ENCODE results near the gene WDR59.

The WDR59 gene

DNA sequence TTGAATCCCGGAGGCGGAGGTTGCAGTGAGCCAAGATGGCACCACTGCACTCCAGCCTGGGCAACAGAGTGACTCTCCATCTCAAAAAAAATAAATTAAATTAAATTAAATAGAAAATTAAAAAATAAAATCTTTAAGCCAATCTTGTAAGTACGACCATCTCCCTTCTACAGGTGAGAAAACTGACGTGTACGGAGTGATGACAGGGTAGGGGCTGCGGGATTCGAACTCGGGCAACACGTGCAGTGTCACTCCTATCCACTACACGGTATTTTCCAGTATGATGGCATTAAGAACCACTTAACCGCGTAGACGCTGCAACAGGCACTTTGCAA, 762 bp downstream of the WDR59 start:
- no peak for DNase-seq (ENCODE audit: extremely low read depth in 1 of 2, low read depth in 1 of 2)

DNA sequence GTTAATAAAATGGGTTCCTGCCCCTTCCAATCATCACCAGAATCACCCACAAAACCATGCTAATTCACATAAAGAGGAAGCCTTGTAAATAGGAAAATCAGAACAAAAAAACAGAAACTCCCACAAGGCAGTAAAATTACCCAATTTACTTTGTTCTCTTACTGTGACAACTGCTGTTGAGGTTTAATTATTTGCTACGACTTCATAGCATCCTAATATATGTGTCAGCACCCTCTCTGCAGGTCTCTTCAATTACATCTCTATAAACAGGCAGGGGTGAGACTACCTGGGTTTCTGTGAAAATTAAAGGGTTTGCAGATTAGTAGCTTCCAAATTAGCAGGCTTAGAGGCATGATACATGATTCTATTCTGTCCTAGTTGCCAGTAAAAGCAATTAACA, 2.7 kb downstream of the WDR59 start:
- DNase-seq (ENCODE audit: extremely low read depth in 1 of 2, low read depth in 1 of 2): no peak

DNA sequence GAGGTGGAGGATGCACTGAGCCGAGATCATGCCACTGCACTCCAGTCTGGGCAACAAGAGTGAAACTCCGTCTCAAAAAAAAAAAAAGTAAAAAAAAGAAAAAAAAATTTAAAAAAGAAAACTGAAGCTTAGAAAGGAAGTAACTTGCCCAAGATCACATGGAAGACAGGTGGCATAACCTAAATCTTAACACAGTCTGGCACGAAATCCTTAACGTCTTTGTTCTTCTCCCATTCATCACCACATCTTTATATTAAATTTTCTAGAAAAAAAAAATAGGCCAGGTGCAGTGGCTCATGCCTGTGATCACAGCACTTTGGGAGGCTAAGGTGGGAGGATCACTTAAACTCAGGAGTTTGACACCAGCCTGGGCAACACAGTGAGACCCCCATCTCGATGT, 9.3 kb downstream of the WDR59 start:
- no peak for DNase-seq (ENCODE audit: extremely low read depth in 1 of 2, low read depth in 1 of 2)

DNA sequence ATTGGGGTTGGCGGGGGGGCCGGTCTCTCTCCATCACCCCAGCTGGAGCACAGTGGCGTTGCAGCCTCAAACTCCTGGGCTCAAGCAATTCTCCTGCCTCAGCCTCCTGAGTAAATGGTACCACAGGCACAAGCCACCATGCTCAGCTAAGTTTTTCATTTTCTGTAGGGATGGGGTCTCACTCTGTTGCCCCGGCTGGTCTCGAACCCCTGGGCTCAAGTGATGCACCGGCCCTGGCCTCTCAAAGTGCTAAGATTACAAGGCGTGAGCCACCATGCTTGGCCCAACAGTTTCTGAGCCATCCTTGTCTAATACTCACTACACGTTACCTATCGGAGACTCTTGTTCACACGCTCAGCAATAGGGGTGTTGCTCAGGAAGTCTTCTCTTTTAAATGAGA, 11.6 kb downstream of the WDR59 start:
- no peak for DNase-seq (ENCODE audit: extremely low read depth in 1 of 2, low read depth in 1 of 2)

DNA sequence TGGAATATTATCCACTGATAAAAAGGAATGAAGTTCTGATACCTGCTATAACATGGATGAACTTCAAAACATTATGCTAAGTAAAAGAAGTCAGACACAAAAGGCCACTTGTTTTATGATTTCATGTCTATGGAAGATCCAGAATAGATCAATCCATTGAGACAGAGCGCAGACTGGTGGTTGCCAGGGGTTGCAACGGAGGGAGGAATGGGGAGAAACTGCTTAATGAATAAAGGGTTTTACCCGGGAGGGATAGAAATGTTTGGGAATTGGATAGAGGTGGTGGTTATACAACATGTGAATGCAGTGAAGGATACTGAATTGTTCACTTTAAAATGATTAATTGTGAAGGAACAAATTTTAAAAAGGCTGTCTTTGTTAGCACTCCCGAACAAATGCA, 30.2 kb downstream of the WDR59 start:
- no peak for DNase-seq (ENCODE audit: extremely low read depth in 1 of 2, low read depth in 1 of 2)

DNA sequence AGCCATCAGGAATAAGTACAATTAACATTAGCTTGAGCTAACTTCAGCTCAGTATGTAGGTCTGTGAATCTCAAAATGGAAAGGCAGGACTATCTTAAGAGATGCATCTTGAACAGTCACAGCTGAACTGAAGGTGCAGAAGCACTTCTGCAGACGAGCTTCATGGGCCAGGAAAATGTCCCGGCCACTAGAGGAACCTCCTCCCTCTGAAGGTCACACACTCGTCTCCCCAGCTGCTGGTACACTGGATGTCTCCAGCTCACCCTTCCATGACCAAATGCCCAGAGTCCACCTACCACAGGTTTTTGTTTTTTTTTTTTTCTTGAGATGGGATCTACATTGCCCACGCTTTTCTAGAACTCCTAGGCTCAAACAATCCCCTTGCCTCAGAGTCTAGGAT, 33.2 kb downstream of the WDR59 start:
- no peak for DNase-seq (ENCODE audit: extremely low read depth in 1 of 2, low read depth in 1 of 2)

DNA sequence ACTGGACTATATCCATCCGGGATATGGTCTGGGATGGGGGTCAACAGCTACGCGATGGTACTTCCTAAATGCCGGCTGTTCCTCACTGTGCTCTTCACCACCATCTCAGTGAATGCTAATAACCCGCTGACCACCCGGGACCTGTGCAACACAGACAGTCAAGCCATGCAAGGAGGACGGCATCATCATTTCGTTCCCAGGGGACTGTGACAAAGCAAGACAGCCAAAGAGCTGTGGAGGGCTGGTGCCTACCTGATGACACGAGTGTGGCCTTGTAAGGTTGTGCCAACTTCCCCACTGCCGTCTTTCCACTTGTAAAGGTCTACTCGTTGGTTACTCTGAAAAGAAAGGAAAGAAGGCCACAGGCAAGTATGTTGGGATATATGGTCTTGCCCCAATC, 33.7 kb downstream of the WDR59 start:
- DNase-seq (ENCODE audit: extremely low read depth in 1 of 2, low read depth in 1 of 2): no peak

DNA sequence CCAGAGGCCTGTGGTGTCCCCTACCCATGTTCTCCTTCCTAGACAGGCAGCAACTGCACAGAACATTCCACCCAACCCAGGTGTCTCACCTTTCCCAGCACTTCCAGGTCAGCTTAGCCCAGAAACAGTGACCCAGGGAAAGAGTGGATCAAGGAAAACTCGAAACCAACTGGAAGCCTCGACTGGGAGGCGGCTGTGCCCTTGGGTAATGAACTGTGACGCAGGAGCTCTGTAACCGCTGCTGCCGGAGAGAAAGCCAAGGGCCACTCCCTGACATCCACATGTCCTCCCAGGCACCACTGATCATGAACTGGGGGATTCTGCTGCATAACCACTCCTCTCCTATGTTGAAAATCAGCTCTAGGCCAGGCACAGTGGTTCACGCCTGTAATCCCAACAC, 34.4 kb downstream of the WDR59 start:
- no peak for DNase-seq (ENCODE audit: extremely low read depth in 1 of 2, low read depth in 1 of 2)

DNA sequence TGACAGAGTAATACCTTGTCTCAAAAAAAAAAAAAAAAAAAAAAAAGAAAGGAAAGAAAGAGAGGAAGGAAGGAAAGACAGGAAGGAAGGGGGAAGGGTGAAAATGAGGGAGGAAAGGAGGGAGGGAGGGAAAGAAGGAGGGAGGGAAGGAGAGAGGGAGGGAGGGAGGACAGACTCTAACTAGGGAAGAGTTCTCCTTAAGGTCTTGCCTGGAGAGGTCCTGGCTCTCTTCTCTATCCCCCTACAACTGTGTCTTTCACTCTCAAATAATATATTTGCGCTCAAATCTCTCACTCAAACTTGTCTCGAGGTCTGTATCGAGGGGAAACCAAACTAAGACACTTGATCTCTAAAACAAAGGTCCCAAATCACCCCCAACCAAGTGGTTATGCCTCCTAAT, 35.6 kb downstream of the WDR59 start:
- DNase-seq (ENCODE audit: extremely low read depth in 1 of 2, low read depth in 1 of 2): no peak

DNA sequence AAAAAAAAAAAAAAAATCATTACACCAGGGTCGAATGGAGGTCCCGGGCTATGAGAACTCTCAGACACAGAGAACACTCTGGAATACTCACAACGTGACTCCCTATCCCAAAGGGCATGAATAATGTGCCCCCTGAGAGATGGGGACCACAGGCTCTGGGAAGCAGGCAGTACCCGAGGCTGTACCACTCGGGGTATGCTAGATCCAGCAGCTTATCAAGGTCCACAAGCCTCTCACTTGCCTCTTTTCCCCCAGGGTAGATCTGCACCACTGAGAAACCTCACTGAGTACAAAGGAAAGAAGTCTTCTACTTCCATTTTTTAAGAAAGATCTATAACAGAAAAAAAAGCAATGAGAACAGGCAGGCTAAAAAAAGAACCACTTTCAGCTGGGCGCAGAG, 40.5 kb downstream of the WDR59 start:
- DNase-seq (ENCODE audit: extremely low read depth in 1 of 2, low read depth in 1 of 2): no peak

DNA sequence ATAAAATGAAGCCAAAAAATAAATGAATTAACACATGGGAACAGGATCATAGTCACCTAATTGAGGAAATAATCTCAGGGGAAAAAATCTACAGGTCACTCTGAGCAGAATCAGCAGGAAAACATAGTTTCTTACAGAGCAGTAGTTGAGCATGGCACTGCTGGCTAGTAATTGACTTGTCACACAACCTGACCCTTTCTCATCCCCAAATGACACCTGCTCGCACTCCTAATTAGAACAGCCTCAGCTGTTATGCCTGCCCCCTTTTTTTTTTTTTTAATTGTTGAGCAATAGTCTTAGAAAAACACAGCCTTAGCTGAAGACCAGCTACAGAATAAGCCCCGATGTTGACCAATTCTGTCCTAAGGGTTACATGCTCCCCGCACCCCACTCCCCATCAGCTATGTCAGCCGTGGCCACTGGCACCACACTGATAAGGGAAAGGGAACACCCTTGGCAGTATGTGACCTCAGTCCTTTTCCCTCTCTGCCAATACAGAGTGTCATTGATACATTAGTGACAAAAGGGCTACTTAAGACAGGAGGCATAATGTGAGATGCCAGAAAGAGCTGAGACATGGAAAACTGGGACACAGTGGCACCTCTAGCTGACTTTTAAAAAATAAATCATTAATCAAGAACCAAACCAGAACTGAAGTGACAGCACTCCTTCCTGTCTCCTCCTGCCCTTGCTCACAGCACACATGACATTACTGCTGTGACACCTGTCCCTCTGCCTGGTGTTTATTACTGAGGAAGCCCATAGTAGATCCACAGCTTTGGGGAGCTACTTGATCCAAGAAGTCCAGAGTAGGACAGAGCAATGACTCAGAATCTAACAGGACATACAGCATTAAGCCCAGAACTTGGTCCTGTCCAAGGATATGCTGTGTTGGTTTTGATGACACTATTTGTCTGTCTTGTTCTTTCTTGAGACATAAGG, 41.7 kb downstream of the WDR59 start:
- no peak for DNase-seq (ENCODE audit: extremely low read depth in 1 of 2, low read depth in 1 of 2)

DNA sequence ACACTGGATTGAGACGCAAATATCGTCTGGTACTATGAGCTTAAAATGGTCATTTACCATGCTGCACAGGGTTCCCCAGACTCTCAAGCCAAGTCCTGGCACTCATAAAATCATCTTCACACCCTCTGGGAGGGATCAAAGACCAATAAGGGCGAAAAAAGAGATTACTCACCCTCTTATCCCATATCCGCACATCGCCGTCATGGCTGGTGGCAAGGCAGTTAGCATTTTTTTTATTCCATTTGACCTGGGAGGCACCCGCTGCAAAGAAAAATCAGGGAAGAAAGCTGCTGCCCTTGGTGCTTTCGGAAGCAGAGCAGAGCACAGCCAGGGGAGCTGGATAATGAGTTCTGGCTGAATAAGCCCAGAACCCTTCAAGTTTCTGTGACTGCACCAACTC, 42.4 kb downstream of the WDR59 start:
- no peak for DNase-seq (ENCODE audit: extremely low read depth in 1 of 2, low read depth in 1 of 2)

DNA sequence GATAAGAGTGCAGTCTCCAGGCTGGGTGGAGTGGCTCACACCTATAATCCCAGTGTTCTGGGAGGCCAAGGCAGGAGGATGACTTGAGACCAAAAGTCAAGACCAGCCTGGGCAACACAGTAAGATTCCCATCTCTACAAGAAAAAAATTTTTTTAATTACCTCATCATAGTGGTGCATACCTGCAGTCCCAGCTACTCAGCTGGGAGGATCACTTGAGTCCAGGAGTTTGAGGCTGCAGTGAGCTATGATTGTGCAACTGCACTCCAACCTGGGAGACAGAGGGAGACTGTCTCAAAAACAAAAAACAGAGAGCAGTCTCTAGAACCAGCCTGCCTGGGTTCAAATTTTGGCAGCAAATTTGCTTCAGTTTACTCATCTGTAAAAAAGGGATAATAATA, 45.2 kb downstream of the WDR59 start:
- no peak for DNase-seq (ENCODE audit: extremely low read depth in 1 of 2, low read depth in 1 of 2)

DNA sequence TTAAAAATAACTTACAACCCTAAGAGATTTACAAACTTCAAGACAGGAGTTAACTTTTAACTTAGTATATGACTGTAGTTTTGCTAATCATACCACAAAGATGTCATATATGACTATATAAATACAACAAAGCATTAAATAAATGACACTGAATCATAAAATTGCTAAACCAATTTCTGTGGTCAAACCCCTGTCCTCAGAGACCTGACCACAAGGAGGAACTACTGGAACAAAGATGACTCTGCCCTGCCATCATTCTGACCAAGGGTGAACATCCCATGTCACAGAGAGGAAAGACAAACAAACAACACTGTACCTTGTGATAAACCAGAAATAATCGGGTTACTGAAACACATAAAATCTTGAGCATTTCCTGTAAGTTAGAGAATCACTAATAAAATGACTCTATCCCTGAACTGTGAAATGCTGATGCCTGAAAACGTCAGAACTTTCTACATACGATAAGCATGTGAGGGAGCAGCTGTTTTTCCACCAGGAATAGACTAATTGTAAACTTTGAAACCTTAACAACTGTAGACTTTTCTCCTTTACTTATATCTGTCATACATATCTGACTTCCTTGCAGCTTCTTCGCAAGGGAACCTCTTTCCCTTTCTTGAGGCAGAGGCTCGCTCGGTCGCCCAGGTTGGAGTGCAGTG, 47.9 kb downstream of the WDR59 start:
- peak in 1 of 2 donors; percentile 8 for DNase-seq (ENCODE audit: extremely low read depth in 1 of 2, low read depth in 1 of 2)

DNA sequence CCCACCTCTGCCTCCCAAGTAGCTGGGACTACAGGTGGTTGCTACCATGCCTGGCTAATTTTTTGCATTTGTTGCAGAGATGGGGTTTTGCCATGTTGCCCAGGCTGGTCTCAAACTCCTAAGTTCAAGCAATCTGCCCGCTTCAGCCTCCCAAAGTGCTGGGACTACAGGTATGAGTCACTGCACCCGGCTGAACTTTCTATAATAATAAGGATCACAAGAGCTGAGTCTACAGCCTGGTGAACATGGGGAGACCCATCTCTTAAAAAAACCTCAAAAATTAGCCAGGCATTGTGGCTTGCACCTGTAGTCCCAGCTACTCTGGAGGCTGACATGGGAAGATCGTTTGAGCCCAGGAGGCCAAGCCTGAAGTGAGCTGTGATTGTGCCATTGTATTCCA, 53.5 kb downstream of the WDR59 start:
- DNase-seq (ENCODE audit: extremely low read depth in 1 of 2, low read depth in 1 of 2): no peak

DNA sequence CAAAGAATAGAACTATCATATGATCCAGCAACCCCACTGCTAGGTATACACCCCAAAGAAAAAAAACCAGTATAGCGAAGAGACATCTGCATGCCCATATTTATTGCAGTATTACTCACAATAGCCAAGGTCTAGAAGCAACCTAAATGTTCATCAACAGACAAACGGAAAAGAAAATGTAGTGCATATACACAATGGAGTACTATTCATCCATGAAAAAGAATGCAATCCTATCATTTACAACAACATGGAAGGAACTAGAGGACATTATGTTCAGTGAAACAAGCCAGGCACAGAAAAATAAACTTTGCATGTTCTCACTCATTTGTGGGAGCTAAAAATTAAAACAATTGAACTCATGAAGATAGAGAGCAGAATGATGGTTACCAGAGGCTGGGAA, 55.3 kb downstream of the WDR59 start:
- DNase-seq (ENCODE audit: extremely low read depth in 1 of 2, low read depth in 1 of 2): no peak

DNA sequence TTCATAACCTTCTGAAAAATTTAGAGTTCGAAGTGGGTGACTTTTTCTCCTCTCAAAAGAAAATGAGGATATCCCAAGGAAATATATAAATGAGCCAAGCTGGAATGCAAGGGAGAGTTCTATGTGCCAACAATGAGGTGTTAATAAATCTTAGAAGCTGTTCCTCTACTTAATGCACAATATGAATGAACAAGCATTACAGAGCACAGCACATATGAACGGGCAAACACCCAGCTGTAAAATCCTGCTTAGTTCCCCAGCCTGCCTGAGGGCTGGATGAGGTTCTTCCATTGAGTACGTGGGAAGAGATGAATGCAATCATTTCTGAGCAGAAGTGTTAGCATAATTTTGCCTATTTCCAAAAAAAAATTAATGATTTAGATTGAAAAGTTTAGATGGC, 58.1 kb downstream of the WDR59 start:
- no peak for DNase-seq (ENCODE audit: extremely low read depth in 1 of 2, low read depth in 1 of 2)

DNA sequence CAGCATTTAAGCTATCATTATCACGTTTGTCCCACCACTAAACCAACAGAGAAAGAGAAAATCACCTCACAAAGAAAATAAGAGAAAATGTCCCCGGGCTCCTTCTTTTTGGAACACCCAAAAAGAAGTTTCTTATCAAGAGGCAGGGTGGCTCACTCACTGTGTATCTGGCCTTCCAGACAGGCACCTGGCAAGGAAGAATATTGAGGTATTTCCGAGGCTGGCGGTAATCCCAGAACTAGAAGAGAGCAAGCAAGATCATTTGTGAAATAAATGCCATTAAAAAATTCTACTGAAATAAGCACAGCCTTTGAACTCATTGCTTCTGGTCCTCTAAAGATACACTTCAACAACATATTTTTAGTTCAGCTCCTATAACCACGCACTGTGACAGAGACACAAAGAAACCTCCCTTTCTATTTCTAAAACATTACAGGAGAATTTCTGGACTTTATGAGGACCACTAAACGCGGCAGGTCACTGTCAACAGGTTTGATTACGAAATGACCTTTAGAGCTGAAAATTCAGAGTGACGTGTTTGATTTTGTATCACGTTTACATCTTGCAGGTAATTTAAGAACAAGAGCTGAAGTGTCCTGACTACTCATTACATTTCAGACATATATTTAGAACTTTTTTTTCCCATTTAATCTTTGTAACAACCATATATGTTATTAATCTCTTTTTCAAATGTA, 61.0 kb downstream of the WDR59 start:
- DNase-seq (ENCODE audit: extremely low read depth in 1 of 2, low read depth in 1 of 2): no peak

DNA sequence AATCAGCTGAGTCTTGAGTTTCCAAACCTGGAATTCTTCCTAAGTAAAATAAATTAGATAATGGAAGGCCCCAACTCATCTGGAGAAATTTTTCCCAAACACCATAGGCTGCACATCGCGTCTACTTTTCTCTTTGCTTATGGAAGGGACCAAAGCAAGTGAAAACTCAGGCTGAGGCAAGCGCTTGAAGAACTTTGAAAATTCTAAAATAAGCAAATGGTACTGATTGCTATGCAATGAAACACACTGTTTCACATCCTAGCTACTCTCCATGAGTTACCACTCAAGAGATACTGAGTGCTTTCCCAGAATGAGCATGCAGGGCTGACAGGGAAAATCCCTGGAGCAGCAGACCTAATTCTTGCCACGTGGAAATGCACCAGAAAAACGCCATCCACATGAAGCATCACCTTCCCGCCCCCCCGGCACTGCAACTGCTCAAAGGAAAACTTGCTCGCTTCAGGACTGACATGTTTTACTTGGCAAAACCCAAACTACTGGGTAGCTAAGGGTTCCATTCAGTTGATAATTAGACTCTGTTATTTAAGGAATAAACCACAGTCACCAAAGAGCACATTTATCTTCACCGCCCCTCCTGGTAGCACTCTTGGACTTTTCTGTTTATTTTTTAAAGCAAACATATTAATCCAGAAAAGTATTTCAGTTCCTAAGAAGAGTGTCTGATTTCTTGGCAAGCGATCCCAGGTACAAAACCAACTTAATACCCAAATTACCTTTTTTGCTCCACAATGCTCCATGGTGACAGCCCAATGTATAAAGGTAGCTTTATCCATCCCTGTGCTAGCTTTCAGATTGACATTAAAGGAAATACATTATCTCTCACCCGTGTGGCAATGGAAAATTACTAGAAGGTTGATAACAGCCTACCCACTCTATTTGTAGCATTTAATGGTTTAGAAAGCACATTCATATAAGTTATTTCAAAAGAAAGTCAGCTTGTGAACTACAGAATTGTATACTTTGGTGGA, 62.5 kb downstream of the WDR59 start:
- no peak for DNase-seq (ENCODE audit: extremely low read depth in 1 of 2, low read depth in 1 of 2)

DNA sequence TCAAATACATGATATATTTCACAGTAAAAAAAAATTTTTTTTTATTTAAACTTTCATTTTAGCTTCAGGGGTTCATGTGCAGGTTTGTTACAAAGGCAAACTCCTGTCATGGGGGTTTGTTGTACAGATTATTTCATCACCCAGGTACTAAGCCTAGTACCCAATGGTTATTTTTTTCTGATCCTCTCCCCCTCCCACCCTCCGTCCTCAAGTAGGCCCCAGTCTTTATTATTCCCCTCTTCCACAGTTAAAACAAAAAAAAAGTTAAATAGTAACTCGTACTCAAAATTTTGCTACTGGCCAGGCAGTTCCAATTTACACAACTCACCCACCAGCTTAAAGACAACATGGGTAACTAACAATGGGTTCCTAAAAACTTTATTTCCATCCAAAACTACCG, 63.9 kb downstream of the WDR59 start:
- DNase-seq (ENCODE audit: extremely low read depth in 1 of 2, low read depth in 1 of 2): no peak

DNA sequence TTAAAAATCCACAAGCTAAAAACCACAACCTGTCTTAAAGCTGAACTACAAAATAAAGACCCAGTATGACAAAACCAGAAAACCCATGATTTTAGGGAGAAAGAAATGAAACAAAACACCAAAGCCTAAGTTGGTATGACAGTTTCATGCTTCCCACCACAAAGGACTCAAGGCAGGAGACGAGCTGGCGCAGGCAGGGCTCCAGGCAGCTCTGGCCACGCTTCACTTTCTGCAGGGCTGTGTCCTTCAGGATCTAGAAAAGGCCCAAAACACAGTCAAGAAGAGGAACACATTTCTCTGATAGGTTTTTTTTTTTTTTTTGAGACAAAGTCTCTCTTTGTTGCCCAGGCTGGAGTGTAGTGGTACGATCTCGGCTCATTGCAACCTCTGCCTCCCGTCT, 75.3 kb downstream of the WDR59 start:
- no peak for DNase-seq (ENCODE audit: extremely low read depth in 1 of 2, low read depth in 1 of 2)

All from stimulated activated CD8-positive, alpha-beta memory T cell treated with anti-CD3 and anti-CD28 coated beads, Interleukin-7, amount 100 ng/mL, for 48 hours (primary cell).